NOMO-1 treated with dmso at 0.1 percent for 144 hours (cell line): ENCODE measurements around the gene NPEPL1.

Experiments used
- DNase-seq: peaks from one replicate; lab custom pipeline; 2025; ENCODE audit not compliant: unreplicated experiment; lab: John Stamatoyannopoulos, UW

NPEPL1 gene

DNA sequence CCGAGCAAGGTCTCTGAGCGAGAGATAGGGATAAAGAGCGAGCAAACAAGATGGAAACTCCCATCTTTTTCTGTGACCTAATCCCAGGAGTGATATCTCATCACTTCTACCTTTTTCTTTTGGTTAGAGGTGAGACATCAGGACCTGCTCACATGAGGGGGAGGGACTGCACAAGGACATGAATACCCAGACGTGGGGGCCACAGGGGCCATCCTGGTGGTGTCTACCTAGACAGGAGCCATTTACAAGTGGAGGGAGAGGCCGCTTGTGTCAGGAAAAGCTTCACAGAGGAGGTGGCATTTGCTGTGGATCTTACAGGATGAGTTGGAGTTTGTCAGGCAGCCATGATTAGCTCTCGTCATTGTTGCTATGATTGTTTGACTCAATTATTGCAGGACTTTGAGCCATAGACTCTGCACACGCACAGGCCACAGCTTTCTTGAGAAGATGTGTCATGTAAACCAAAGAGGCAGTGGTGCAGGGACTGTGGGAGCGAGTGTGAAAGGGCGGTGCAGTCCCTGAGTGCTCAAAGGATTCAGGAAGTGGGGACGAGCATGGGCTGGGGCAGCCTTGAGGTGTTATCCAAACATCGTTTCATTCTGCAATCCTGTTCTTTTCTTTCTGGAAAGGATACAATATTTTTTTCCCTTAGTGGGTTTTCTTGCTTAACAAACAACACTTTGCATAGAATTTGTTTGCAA lies 7.7 kb downstream of the NPEPL1 start:
- no peak for DNase-seq

GRCh38 chr20:58700823-58701222 lies 8.2 kb downstream of the NPEPL1 start:
- no peak for DNase-seq

DNA sequence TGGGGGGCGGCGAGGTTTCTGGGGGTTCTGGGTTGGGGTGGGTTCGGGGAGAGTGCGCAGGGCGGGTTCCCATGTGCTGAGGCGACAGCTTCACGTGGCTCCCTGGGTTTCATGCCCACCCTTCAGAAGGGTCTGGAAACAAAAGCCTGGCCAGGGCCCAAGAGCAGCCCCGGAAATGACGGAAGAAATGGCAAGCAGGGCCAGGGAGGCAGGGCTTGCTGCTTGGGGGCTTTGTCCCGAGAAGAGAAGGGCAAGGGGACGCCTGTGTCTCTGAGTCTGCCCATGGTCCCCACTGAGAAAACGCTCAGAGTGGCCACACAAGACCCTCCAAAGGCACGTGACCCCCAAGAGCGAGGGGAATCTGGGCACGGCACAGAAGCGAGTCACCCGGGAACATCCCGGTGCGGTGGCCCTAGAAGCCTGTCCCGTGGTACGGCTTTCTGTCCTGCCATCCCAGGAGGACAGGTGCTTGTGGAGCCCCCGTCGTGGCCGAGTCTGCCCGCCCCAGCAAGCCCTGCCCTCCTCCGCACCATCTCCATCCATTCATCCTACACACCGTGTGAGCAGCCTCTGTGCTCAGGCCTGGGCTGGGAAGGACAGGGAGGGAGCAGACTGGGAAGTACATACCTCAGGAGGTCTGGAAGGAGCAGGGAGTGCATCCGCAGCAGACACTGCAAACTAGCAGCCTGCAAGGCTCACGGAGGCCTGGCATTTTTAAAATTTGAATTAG lies 9.0 kb downstream of the NPEPL1 start:
- DNase-seq: no peak

DNA sequence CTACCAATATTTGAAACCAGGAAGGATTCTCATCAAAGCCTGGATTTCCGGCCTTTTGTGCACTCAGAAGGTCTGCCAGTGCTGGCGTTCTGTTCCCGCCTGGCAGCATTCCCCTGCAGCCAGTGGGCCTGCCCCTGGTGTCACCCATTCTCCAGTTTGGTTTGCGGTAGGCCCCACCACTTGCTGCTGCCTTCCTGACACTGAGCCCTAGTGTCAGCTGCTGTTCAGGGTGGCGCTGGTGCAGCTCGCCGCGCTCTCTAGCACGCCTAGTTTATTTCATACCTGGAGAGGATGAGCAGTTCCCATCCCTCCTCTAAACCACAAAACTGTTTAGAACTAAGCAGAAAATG lies 9.5 kb downstream of the NPEPL1 start:
- DNase-seq: no peak

DNA sequence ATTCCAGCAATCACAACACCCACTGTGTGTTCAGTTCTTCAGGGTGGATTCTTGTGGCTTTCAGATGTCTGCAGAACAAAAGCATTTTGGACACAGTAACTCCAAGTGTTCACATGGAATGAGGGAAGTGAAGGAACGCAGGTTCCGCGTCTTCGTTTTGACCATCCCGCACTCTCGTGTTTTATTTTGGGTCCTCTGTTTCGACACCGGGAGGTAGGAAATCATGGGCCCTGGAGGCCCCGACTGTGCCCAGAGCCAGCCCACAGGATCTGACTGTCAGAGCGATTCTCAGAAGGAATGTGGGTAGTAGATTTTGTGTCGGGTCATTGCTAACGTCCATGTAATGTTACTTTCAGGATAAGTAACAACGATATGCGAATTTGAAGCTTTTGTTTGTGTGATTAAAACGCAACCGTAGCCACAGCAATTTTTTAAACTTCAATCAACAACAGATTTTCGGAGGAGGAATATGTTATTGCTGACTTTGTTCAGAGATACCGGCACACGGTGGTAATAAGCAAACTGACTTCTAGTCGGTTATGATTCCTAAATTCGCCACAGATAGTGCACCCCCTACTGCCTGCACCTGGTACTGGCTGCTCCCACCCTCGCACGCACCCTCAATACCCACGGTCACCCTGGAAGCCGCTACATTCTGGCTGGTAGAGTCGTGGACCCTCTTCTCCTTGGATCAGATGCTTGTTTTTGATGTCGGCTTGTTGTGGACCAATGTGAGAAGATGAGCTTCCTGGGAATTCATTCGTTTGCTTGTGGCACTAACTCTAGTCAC lies 10.5 kb downstream of the NPEPL1 start:
- DNase-seq: no peak

DNA sequence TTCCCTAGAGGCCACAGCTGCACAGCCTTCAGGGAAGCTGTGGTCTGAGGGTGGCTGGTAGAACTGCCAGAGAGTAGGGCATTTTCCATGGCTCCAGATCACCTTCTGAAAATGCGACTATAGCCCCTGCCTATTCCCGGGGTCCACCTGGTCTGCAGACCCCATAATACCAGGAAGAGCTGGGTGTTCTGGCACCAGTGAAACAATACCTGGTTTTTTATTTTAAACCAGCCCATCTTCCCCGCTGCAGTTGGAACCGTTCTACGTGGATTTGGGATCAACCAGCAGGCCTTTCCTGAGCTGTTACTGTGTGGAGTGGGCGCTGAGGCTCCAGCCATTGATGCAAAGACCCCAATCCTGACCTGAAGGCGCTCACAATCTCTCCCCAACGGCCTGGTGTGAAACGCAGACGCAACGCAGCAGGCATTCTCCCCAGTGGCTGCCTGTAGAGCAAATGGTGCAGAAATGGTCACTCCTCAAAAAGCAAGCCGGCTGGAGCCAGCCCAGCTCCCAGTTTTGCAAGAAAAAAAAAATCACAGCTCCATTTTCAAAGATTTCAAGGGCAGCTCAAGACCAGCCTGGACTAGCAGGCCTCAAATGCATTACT lies 11.3 kb downstream of the NPEPL1 start:
- DNase-seq: no peak

DNA sequence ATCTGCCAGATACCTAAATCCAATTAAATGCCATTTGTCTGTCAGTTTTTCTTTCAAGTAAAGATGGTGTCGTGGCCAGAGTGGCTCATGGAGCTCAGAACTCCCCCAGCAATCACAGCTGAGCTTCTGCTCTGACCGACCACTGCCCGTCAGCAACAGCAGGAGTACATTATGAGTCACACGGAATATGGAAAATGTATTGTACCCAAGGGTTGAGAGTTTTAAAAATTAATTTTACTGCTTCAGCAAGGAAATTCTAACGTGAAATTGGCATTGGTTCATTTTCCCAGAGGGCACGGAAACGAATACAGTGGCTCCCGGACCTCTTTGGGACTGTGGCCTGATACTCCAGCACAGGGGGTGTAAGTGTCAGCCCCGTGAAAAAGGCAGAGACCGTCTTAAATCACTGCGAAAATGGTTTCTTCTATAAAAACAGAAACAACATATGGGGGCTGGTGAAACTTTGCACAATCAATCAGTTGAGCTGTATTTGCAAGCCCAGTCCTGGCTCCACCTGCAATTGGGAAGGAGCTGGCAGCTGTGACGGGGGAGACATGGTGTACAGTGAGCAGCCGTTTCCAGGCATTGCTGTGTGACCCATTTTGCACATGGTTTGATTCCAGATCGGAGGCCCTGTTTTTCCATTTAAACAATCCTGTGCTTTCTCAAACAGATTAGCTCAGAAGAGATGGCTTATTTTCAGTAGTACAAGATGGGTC lies 12.8 kb downstream of the NPEPL1 start:
- DNase-seq: no peak

GRCh38 chr20:58706150-58706892 lies 13.7 kb downstream of the NPEPL1 start:
- no peak for DNase-seq

DNA sequence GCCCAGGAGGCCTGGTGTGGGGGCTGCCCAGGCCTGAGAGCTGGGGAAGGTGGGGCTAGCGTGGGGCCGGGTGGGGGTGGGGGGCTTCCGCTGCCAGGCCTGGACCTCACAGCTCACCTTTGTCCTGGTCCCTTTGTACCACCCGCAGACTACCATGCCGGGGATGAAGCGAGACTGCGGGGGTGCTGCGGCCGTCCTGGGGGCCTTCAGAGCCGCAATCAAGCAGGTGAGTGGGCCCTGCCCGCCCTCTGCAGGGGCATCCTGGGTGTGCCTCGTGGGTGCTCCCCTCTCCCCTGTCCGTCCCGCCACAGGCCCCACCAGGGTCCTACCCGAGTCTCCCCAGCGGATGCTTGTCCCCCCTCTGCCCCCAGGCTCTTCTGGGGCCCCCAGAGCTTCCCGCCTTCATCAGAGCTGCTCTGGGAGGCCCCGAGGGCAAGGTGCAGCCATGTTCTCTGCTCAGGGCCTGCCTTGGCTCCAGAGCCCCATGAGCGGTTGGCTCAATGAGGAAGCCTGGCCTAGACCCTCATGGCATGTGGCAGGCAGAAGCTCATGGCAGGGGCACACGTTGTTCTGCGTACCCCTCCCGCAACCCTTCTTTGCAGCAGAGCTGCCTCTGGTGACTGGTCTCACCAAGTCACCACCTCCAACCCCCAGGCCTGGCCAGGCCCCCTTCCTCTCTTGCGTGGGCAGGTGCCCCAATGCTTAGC lies 14.5 kb downstream of the NPEPL1 start:
- no peak for DNase-seq

DNA sequence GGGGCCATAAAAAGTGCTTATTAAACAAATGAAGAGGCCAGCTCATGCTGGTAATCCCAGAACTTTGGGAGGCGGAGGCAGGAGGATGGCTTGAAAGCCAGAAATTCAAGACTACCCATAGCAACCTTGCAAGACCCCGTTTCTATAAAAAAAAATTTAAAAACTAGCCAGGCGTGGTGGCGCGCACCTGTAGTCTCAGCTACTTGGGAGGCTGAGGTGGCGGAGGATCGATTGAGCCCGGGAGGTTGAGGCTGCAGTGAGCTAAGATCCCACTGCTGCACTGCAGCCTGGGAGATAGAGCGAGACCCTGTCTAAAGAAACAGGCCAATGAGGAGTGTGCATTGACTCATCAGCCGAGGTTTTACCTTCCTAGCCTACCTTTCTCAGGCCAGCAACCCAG lies 15.2 kb downstream of the NPEPL1 start:
- no peak for DNase-seq

DNA sequence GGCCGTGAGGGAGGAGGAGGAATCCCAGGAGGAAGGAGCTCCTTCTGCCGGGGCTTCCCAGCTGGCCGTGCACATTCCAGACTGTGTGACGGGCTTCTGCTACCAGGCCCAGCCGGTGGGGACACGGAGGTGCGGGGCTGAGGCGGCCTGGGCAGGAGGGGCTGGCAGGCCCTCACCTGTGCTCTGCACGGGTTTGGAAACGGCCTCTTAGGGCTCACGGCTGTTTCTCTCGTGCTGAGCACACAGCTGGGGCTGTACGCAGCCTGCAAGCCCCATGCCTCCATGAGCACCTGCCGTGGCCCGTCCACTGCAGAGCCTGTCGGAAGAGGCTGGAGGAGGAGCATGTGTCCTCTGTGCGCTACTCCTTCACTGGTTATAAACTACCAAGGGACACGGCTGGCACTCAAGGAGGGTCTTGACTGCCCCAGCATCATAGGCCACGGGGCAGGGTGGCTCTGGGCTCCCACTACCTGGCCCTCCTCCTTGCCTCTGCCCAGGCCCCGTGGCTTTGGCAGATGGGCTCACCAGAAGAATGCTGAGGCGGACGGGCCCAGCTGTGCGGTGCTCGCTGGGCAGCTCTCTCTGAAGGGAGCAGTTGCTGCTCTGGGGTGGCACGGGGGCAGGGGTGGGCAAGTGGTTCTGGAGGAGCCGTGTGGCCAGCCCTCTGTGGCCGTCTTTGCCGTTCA lies 15.8 kb downstream of the NPEPL1 start:
- DNase-seq: no peak

GRCh38 chr20:58709013-58709702 lies 16.6 kb downstream of the NPEPL1 start:
- DNase-seq: no peak

DNA sequence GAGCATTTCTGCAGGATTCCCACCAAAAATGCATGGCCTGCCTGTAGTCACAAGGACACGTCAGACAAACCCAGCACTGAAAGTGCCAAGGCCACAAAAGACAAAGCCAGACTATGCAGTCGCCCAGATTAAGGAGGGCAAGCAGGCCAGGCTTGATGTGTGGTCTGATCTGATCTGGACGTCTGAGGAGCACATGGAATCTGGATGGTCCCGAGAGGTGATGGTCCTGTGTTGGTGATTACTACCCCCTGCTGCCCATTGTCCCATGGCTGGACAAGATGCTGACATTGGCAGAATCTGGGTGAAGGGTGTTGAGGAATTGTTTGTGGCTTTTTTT lies 17.1 kb downstream of the NPEPL1 start:
- no peak for DNase-seq

- no peak for DNase-seq
Measured at GRCh38 chr20:58710481-58711265, 18.1 kb downstream of the NPEPL1 start.

- DNase-seq: no peak
Measured at GRCh38 chr20:58711266-58712051, 18.9 kb downstream of the NPEPL1 start.

- DNase-seq: no peak
Measured at GRCh38 chr20:58712151-58712791, 19.7 kb downstream of the NPEPL1 start.
